Activated naive CD8-positive, alpha-beta T cell treated with anti-CD3 and anti-CD28 coated beads, Interleukin-2, amount 10 ng/mL, durations not matched to agents 7 days and 5 days (primary cell): ENCODE data around the gene RGL2. TPM values are rescaled to one million over a fixed set of nuclear protein-coding genes. Genes with fewer than 3 reads are reported as not detected.
A peak's percentile ranks its signal among the peaks of the same experiment; 100 is the strongest.

ENCODE experiments used
- ATAC-seq: fragments of 150-1000 bp; cut with Tn5 transposase; one replicate; pipeline ENCODE4 v1.10.0; 2021; ENCODE audit warnings: low read depth, moderate library complexity
- POLR2A ChIA-PET: fragments of 350-600 bp; sonication (Branson Sonifier 250); formaldehyde crosslinking; loops from one replicate; lab custom pipeline; 2021; ENCODE audit warnings: antibody characterized with exemption; lab: Charles Lee
- DNase-seq: peaks from one replicate; pipeline ENCODE4 v3.0.0; 2021
- H3K27ac Mint-ChIP-seq: one replicate; pipeline ENCODE4 v1.8.0; 2022; ENCODE audit warnings: mild to moderate bottlenecking, mixed read lengths
- H3K27me3 Mint-ChIP-seq: one replicate; pipeline ENCODE4 v1.8.0; 2022; ENCODE audit warnings: mild to moderate bottlenecking, moderate library complexity, mixed read lengths
- H3K36me3 Mint-ChIP-seq: one replicate; pipeline ENCODE4 v1.8.0; 2021; ENCODE audit warnings: mild to moderate bottlenecking, mixed read lengths
- H3K4me1 Mint-ChIP-seq: one replicate; pipeline ENCODE4 v1.8.0; 2021; ENCODE audit warnings: mixed read lengths
- H3K4me3 Mint-ChIP-seq: one replicate; pipeline ENCODE4 v1.8.0; 2022; ENCODE audit warnings: mild to moderate bottlenecking, moderate library complexity, mixed read lengths
- H3K9me3 Mint-ChIP-seq: one replicate; pipeline ENCODE4 v1.8.0; 2021; ENCODE audit warnings: mixed read lengths
- total RNA-seq, 2 experiments: library from RNA; stranded (reverse); gene quantifications; one replicate each; pipeline ENCODE4 v1.2.3, GENCODE V29; 2021

Gene RGL2
- total RNA-seq, 2 experiments from 2014 or later: 65.4 to 65.5 TPM

GRCh38 chr6:33314515-33314942 lies 15.8 kb upstream of the RGL2 start:
- Mint-ChIP-seq H3K36me3 (peaks cover 42% of the 10 kb centered on the region), H3K4me1 (peaks cover 47% of the 10 kb centered on the region), H3K27ac (peak overlapping the region; percentile 97), H3K9me3 (no peaks in the 10 kb centered on the region), H3K4me3 (peak overlapping the region; percentile 98), H3K27me3 (no peaks in the 10 kb centered on the region)
- peak; percentile 13 for ATAC-seq
- peak; percentile 61 for DNase-seq
- POLR2A ChIA-PET: interaction anchor here (1.2 to 2.5 kb wide), 2 partner anchors 30 to 37 kb away, joined by 4 to 20 read pairs; partner anchors contain the start of gene B3GALT4

DNA sequence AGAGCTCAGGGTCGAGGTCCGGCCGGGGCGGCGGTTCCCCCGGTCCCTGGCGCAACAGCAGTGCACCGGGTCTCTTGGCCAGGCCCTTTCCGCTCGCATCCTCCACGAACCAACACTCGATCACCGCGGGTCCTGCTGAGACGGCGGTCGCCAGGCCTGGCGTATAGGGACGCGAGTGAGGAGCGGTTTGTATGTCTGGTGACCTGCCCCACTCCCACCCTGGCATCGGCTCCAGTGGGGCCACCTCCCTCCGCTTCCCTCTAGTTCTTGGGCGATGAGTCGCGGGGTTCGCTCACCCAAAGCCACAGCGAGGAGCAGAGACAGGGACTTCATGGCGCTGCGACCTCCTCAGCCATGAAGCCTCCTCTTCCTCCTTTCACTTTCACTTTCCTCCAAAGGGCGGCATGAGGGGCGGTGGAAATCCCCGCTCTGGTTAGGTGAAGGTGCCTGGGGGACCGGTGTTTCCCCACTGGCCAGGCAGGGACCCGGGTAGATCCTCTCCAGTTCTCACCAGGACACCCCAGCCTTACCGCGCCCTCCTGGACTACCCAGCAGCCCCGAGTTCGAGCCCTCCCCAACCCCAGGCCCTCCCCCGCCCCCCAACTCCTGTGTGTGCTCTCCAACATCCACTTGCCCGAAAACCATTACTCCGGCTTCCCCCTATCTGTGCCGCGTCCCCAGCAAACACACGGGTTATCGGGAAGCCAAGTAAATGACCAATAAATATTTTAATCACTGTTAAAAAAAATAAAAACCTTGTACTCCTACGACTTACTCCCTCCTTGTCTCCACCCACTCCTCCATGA lies 15.2 kb upstream of the RGL2 start, which contains the start of gene TAPBP:
Gene TAPBP, minus strand, starts transcription at position 370 of the 806 bp plus-strand sequence. Its CDS starts 37 bp downstream, at position 333.
- POLR2A ChIA-PET: interaction anchor here (0.6 to 2.8 kb wide), 16 partner anchors 11 to 342 kb away, joined by 3 to 62 read pairs (median 4); partner anchors contain the start of genes B3GALT4, BAK1, CUTA and PFDN6
- Mint-ChIP-seq H3K4me3 (peak within 1 kb of the TSS; percentile 98), H3K27ac (peak within 1 kb of the TSS; percentile 97), H3K9me3 (no peaks in the 10 kb centered on the region), H3K36me3 (peaks cover 38% of the 10 kb centered on the region), H3K27me3 (no peaks in the 10 kb centered on the region), H3K4me1 (peaks cover 43% of the 10 kb centered on the region)
- ATAC-seq (peak; percentile 51), DNase-seq (peak; percentile 82)

- POLR2A ChIA-PET: interaction anchor here (0.6 to 2.8 kb wide), 15 partner anchors 12 to 341 kb away, joined by 3 to 62 read pairs (median 5); partner anchors contain the start of genes B3GALT4, BAK1, CUTA and PFDN6
- H3K4me1 Mint-ChIP-seq: peaks cover 40% of the 10 kb centered on the region
- peak overlapping the region; percentile 97 for H3K27ac Mint-ChIP-seq
- peaks cover 36% of the 10 kb centered on the region for H3K36me3 Mint-ChIP-seq
- DNase-seq (peak; percentile 68), ATAC-seq (peak; percentile 2)
- H3K9me3 Mint-ChIP-seq: no peaks in the 10 kb centered on the region
- H3K27me3 Mint-ChIP-seq: no peaks in the 10 kb centered on the region
- H3K4me3 Mint-ChIP-seq: peak overlapping the region; percentile 98
Measured at GRCh38 chr6:33313105-33313708, 14.5 kb upstream of the RGL2 start.

- peaks cover 36% of the 10 kb centered on the region for H3K36me3 Mint-ChIP-seq
- POLR2A ChIA-PET: interaction anchor here (0.5 to 2.8 kb wide), 15 partner anchors 13 to 341 kb away, joined by 3 to 62 read pairs (median 3); partner anchors contain the start of genes B3GALT4, BAK1, CUTA and PFDN6
Measured at GRCh38 chr6:33312361-33313104, 13.8 kb upstream of the RGL2 start.

DNA sequence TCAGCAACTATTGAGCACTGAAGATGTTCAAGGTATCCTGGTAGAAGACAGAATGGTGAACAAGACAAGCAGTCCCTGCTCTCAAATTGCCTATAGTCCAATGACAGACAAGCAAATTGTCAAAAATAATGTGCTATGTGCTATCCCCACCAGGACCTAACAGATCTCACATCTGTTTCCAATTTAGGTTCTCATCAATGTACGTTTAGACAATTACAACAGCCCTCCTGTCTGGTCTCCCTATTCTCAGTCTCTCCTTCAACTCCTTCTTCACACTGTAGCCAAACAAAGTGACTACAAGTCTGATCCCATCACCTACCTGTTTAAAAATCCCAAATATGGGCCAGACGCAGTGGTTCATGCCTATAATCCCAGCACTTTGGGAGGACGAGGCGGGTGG lies 7.6 kb upstream of the RGL2 start:
- POLR2A ChIA-PET: no interaction called here
- ATAC-seq: no peak
- H3K4me1 Mint-ChIP-seq: peaks cover 26% of the 10 kb centered on the region
- DNase-seq: no peak
- no peak overlapping the region for H3K4me3 Mint-ChIP-seq
- H3K9me3 Mint-ChIP-seq: no peaks in the 10 kb centered on the region
- no peaks in the 10 kb centered on the region for H3K27me3 Mint-ChIP-seq
- H3K27ac Mint-ChIP-seq: peak overlapping the region; percentile 26
- H3K36me3 Mint-ChIP-seq: peaks cover 19% of the 10 kb centered on the region

More at GRCh38 chr6:33312361-33313104, 13.8 kb upstream of the RGL2 start:
- H3K9me3 Mint-ChIP-seq: no peaks in the 10 kb centered on the region
- H3K27ac Mint-ChIP-seq: peak overlapping the region; percentile 97
- DNase-seq (peak; percentile 71), ATAC-seq (peak; percentile 34)
- no peaks in the 10 kb centered on the region for H3K27me3 Mint-ChIP-seq
- peak overlapping the region; percentile 98 for H3K4me3 Mint-ChIP-seq
- peaks cover 38% of the 10 kb centered on the region for H3K4me1 Mint-ChIP-seq

GRCh38 chr6:33305052-33305451 lies 6.3 kb upstream of the RGL2 start:
- no peak for ATAC-seq
- H3K27me3 Mint-ChIP-seq: no peaks in the 10 kb centered on the region
- no peak for DNase-seq
- H3K4me3 Mint-ChIP-seq: no peak overlapping the region
- POLR2A ChIA-PET: no interaction called here
- H3K27ac Mint-ChIP-seq: peak overlapping the region; percentile 38
- H3K4me1 Mint-ChIP-seq: peaks cover 28% of the 10 kb centered on the region
- H3K9me3 Mint-ChIP-seq: no peaks in the 10 kb centered on the region
- H3K36me3 Mint-ChIP-seq: peaks cover 22% of the 10 kb centered on the region

DNA sequence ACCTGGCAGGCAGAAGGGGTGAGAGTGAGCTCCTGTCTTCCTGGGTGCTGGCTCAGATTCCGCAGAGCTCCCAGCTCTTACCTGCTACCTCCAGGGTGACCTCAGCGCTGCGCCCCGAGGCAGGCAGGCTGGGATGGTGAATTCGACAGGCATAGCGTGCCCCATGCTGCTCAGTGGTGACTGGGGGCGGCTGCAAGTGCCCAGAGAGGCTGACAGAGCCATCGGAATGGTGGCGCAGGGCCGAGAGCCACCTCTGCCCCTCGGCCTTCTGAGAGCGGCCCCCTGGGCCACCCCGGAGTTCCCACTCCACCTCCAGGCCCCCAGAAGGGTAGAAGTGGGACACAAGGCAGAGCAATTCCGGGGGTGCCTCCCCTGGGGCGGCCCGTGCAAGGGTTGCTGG lies 5.5 kb upstream of the RGL2 start:
- Mint-ChIP-seq H3K4me3 (no peak overlapping the region), H3K4me1 (peaks cover 33% of the 10 kb centered on the region), H3K27me3 (no peaks in the 10 kb centered on the region), H3K9me3 (no peaks in the 10 kb centered on the region), H3K36me3 (peaks cover 27% of the 10 kb centered on the region), H3K27ac (no peak overlapping the region)
- POLR2A ChIA-PET: interaction anchor here (1.3 kb wide), 1 partner anchor 27 kb away, joined by 3 read pairs; the partner anchor contains the start of gene B3GALT4
- ATAC-seq (no peak), DNase-seq (no peak)

GRCh38 chr6:33301877-33302276 lies 3.1 kb upstream of the RGL2 start:
- POLR2A ChIA-PET: interaction anchor here (0.6 to 5.8 kb wide), 8 partner anchors 9 to 79 kb away, joined by 4 to 44 read pairs (median 8); partner anchors contain the start of genes B3GALT4, PFDN6, RPS18 and TAPBP
- Mint-ChIP-seq H3K9me3 (no peaks in the 10 kb centered on the region), H3K36me3 (peaks cover 26% of the 10 kb centered on the region), H3K4me1 (peaks cover 32% of the 10 kb centered on the region), H3K27ac (no peak overlapping the region), H3K27me3 (no peaks in the 10 kb centered on the region), H3K4me3 (no peak overlapping the region)
- DNase-seq (no peak), ATAC-seq (no peak)

GRCh38 chr6:33299237-33299944 lies 649 bp upstream of the RGL2 start:
- H3K27ac Mint-ChIP-seq: peak overlapping the region; percentile 99
- H3K9me3 Mint-ChIP-seq: no peaks in the 10 kb centered on the region
- ATAC-seq: peak; percentile 85
- peak; percentile 94 for DNase-seq
- POLR2A ChIA-PET: interaction anchor here (0.7 to 5.8 kb wide), 23 partner anchors 8 to 1109 kb away, joined by 3 to 69 read pairs (median 5); partner anchors contain the start of genes B3GALT4, PBX2, PFDN6 and PHF1
- no peaks in the 10 kb centered on the region for H3K27me3 Mint-ChIP-seq
- peaks cover 26% of the 10 kb centered on the region for H3K36me3 Mint-ChIP-seq
- H3K4me1 Mint-ChIP-seq: peaks cover 20% of the 10 kb centered on the region
- H3K4me3 Mint-ChIP-seq: peak overlapping the region; percentile 99

DNA sequence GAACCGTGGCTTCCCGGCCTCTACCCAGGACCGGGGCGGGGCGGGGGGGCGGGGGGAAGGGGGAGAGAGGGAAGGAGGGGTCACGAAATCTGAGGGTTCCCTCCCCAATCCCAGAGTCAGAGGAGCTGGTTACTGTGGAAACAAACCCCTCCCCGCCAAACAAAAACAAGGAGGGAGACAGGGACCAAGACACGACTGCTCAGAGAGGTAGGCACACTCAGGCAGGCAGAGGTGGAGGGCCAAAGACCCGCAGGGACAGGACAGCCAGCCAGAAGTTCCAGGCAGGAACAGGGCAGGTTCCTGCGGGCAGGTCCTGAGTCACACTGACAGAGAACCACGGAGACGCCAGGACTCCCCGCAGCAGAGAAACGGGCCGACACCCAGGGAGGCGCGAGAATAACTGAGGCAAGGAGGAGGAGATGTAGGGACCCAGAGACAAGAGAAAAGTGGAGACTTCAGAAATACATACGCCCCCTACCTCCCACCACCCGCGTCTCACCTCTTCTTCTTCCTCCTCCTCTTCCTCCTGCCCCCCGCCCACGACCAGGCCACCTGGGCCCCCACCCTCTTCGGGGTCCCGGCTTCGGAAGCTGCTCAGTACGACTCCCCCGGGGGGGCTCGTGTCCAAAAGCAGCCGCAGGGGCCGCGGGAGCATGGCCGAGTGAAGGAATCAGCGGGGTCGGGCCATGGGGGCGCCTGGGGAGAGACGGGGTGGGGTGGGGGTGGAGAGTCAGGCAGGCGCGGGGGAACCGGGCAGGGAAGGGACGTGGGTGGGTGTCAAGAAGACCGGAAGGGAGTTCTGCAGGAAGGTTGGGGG lies 578 bp downstream of the RGL2 start:
- ATAC-seq: peak; percentile 22
- peaks cover 16% of the 10 kb centered on the region for H3K4me1 Mint-ChIP-seq
- peak; percentile 63 for DNase-seq
- no peaks in the 10 kb centered on the region for H3K27me3 Mint-ChIP-seq
- H3K36me3 Mint-ChIP-seq: peaks cover 22% of the 10 kb centered on the region
- POLR2A ChIA-PET: interaction anchor here (0.6 to 5.8 kb wide), 16 partner anchors 9 to 1108 kb away, joined by 3 to 69 read pairs (median 6); partner anchors contain the start of genes B3GALT4, PBX2, PFDN6 and RPS18
- H3K9me3 Mint-ChIP-seq: no peaks in the 10 kb centered on the region
- H3K27ac Mint-ChIP-seq: peak overlapping the region; percentile 99
- H3K4me3 Mint-ChIP-seq: peak overlapping the region; percentile 99

- Mint-ChIP-seq H3K9me3 (no peaks in the 10 kb centered on the region), H3K4me3 (peak overlapping the region; percentile 65)
Measured at GRCh38 chr6:33297406-33297955, 1.3 kb downstream of the RGL2 start.

More at GRCh38 chr6:33297406-33297955, 1.3 kb downstream of the RGL2 start:
- H3K27me3 Mint-ChIP-seq: no peaks in the 10 kb centered on the region
- POLR2A ChIA-PET: interaction anchor here (0.6 to 5.8 kb wide), 9 partner anchors 9 to 128 kb away, joined by 3 to 69 read pairs (median 15); partner anchors contain the start of genes B3GALT4, PFDN6, RPS18 and TAPBP
- DNase-seq (no peak), ATAC-seq (no peak)
- H3K4me1 Mint-ChIP-seq: peaks cover 16% of the 10 kb centered on the region
- peak overlapping the region; percentile 54 for H3K27ac Mint-ChIP-seq
- peaks cover 23% of the 10 kb centered on the region for H3K36me3 Mint-ChIP-seq
